Naive thymus-derived CD4-positive, alpha-beta T cell (primary cell): ENCODE data around the gene ERGIC3. TPM values are rescaled to one million over a fixed set of nuclear protein-coding genes. Genes with fewer than 3 reads are reported as not detected.
"Not testable (repeated sequence)": the region's sequence is repeated elsewhere in the genome, so short reads cannot be mapped to it uniquely, and the experiment has no call there.

Experiments
- ATAC-seq: fragments of 150-1000 bp; cut with Tn5 transposase; 2 replicates; pipeline ENCODE4 v1.10.0; 2021; ENCODE audit warnings: mild to moderate bottlenecking, moderate library complexity
- CTCF ChIA-PET: fragments of 350-600 bp; sonication (Branson Sonifier 250); formaldehyde crosslinking; loops from one replicate; lab custom pipeline; 2021; ENCODE audit warnings: antibody characterized with exemption; lab: Charles Lee
- POLR2A ChIA-PET: fragments of 350-600 bp; sonication (Branson Sonifier 250); formaldehyde crosslinking; loops from one replicate; lab custom pipeline; 2021; ENCODE audit warnings: antibody characterized with exemption, inconsistent platforms; lab: Charles Lee
- DNase-seq, 9 donors: peaks; one replicate each; pipeline versions ENCODE4 v3.0.0 to v3.0.0-alpha.2; 2020 to 2022; ENCODE audit warnings: mixed read lengths in 1 of 9
- H3K27ac ChIP-seq: one replicate; pipeline ENCODE4 v1.7.0; 2013; ENCODE audit warnings: mild to moderate bottlenecking, low read depth, low read length, moderate library complexity
- H3K27me3 ChIP-seq, 2 donors: one replicate each; pipeline ENCODE4 v1.7.0; 2013; ENCODE audit warnings: low read length in 2 of 2, mild to moderate bottlenecking in 2 of 2, moderate library complexity in 2 of 2; ENCODE audit not compliant: control insufficient read depth in 2 of 2, insufficient read depth in 2 of 2
- H3K36me3 ChIP-seq, 3 experiments: 1 replicate in 2 of 3; 2 replicates in 1 of 3; pipeline ENCODE4 v1.7.0; 2013; ENCODE audit warnings: low read length in 3 of 3, mild to moderate bottlenecking in 3 of 3, moderate library complexity in 1 of 3; ENCODE audit not compliant: insufficient read depth in 3 of 3, control insufficient read depth in 2 of 3
- H3K4me1 ChIP-seq, 2 donors: one replicate each; pipeline ENCODE4 v1.7.0; 2013; ENCODE audit warnings: low read length in 2 of 2, mild to moderate bottlenecking in 2 of 2, moderate library complexity in 1 of 2; ENCODE audit not compliant: control insufficient read depth in 2 of 2, insufficient read depth in 2 of 2
- H3K4me3 ChIP-seq: 2 replicates; pipeline ENCODE4 v1.7.0; 2013; ENCODE audit warnings: mild to moderate bottlenecking, low read length
- H3K9me3 ChIP-seq, 3 experiments: 1 replicate in 2 of 3; 2 replicates in 1 of 3; pipeline ENCODE4 v1.7.0; 2013; ENCODE audit warnings: low read length in 3 of 3; ENCODE audit not compliant: control insufficient read depth in 2 of 3
- H3K27ac Mint-ChIP-seq, 9 donors: one replicate each; pipeline ENCODE4 v1.8.0; 2020 to 2022; ENCODE audit warnings: mixed read lengths in 9 of 9, mild to moderate bottlenecking in 8 of 9, moderate library complexity in 5 of 9, inconsistent platforms in 2 of 9
- H3K27me3 Mint-ChIP-seq, 5 donors: one replicate each; pipeline ENCODE4 v1.8.0; 2021 to 2022; ENCODE audit warnings: mixed read lengths in 5 of 5, mild to moderate bottlenecking in 1 of 5
- H3K36me3 Mint-ChIP-seq, 5 donors: one replicate each; pipeline ENCODE4 v1.8.0; 2020 to 2022; ENCODE audit warnings: mixed read lengths in 5 of 5, mild to moderate bottlenecking in 3 of 5, inconsistent platforms in 1 of 5
- H3K4me1 Mint-ChIP-seq, 7 donors: one replicate each; pipeline ENCODE4 v1.8.0; 2020 to 2022; ENCODE audit warnings: mixed read lengths in 7 of 7, mild to moderate bottlenecking in 3 of 7, inconsistent platforms in 1 of 7
- H3K4me3 Mint-ChIP-seq, 10 donors: one replicate each; pipeline ENCODE4 v1.8.0; 2020 to 2022; ENCODE audit warnings: mild to moderate bottlenecking in 10 of 10, mixed read lengths in 10 of 10, moderate library complexity in 6 of 10, inconsistent platforms in 2 of 10
- H3K9me3 Mint-ChIP-seq, 11 donors: one replicate each; pipeline ENCODE4 v1.8.0; 2020 to 2022; ENCODE audit warnings: mixed read lengths in 11 of 11, mild to moderate bottlenecking in 4 of 11, inconsistent platforms in 1 of 11, moderate library complexity in 1 of 11
- intact Hi-C, 2 donors: fragments of 100-400 bp; cut with micrococcal nuclease; formaldehyde crosslinking; loops; one replicate each; pipeline ENCODE4 v1.15.1; 2023
- polyA plus RNA-seq, 2 donors: library from polyadenylated mRNA; unstranded; fragments of 300-500 nt; fragmentation: Illumina TruSeq; gene quantifications; one replicate each; pipeline ENCODE4 v1.2.3, GENCODE V29; 2021
- total RNA-seq, 6 experiments: library from RNA in 5 of 6; stranded (reverse) in 5 of 6; gene quantifications; 1 replicate in 5 of 6; 2 replicates in 1 of 6; pipeline ENCODE4 v1.2.3 and lab custom pipeline; 2021 to 2026

The ERGIC3 gene
- total and polyA plus RNA-seq, 7 experiments from 2014 or later = 135 to 158 (median 148) TPM

- H3K27me3 Mint-ChIP-seq = no peaks in the 10 kb centered on the region
- Histone ChIP-seq H3K4me3 (no peak overlapping the region), H3K9me3 (no peaks in the 10 kb centered on the region), H3K27me3 (no peaks in the 10 kb centered on the region), H3K36me3 (peaks cover 0 to 54% (median 11%) of the 10 kb centered on the region in 3 experiments), H3K27ac (no peak overlapping the region), H3K4me1 (no peaks in the 10 kb centered on the region)
- H3K4me1 Mint-ChIP-seq = peaks cover 0 to 1% (median 0%) of the 10 kb centered on the region in 7 donors
- H3K9me3 Mint-ChIP-seq = no peaks in the 10 kb centered on the region
- peaks cover 6 to 20% (median 7%) of the 10 kb centered on the region in 5 donors for H3K36me3 Mint-ChIP-seq
- POLR2A ChIA-PET = no interaction called here
- CTCF ChIA-PET = no interaction called here
- no peak overlapping the region for H3K4me3 Mint-ChIP-seq
- DNase-seq = no peak
- ATAC-seq = no peak
- intact Hi-C loops = no loop called here
- H3K27ac Mint-ChIP-seq = peak overlapping the region in 3 of 9 donors; percentile 19 to 67 (median 49)
Measured at GRCh38 chr20:35515949-35516645, 25.8 kb upstream of the ERGIC3 start.

DNA sequence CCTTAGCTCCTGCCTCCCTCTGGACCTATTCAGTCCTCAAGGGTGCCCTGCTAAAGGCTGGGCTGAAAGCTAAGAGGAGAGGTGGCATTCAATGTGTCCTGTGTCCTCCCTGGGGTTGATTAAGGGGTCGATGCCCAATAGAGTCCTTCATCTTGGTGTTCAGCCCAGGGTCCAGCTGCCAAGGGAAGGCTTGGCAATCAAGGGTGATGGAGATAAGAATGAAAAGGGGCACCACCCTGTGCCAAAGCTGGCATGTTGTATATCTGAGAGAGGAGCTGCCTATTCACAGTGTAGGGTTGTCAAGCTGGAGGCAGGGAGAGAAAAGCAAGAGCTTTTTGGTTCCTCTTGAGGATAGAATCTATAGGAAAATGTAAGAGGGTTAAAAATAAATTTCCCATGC is 24.8 kb upstream of the ERGIC3 start:
- H3K36me3 ChIP-seq = peaks cover 0 to 44% (median 11%) of the 10 kb centered on the region in 3 experiments
- no peaks in the 10 kb centered on the region for H3K9me3 Mint-ChIP-seq
- peaks cover 0 to 10% (median 2%) of the 10 kb centered on the region in 5 donors for H3K36me3 Mint-ChIP-seq
- no peaks in the 10 kb centered on the region for H3K4me1 ChIP-seq
- intact Hi-C loops = no loop called here
- CTCF ChIA-PET = no interaction called here
- H3K27ac ChIP-seq = no peak overlapping the region
- peak overlapping the region in 3 of 9 donors; percentile 11 to 70 (median 67) for H3K27ac Mint-ChIP-seq
- ATAC-seq (no peak), DNase-seq (no peak)
- H3K4me1 Mint-ChIP-seq = peaks cover 0 to 1% (median 0%) of the 10 kb centered on the region in 7 donors
- no peak overlapping the region for H3K4me3 ChIP-seq
- H3K4me3 Mint-ChIP-seq = no peak overlapping the region
- POLR2A ChIA-PET = no interaction called here
- H3K27me3 Mint-ChIP-seq = no peaks in the 10 kb centered on the region
- H3K9me3 ChIP-seq = no peaks in the 10 kb centered on the region
- H3K27me3 ChIP-seq = no peaks in the 10 kb centered on the region

GRCh38 chr20:35517767-35518166 is 24.1 kb upstream of the ERGIC3 start:
- H3K4me3 ChIP-seq, H3K36me3 Mint-ChIP-seq, ATAC-seq, H3K4me3 Mint-ChIP-seq, H3K9me3 Mint-ChIP-seq, H3K27me3 Mint-ChIP-seq, DNase-seq, H3K9me3 ChIP-seq, H3K27me3 ChIP-seq, H3K27ac ChIP-seq, H3K4me1 ChIP-seq, intact Hi-C loops, H3K27ac Mint-ChIP-seq, POLR2A ChIA-PET, CTCF ChIA-PET, H3K4me1 Mint-ChIP-seq: not testable (repeated sequence)
- peaks cover 0 to 38% (median 11%) of the 10 kb centered on the region in 3 experiments for H3K36me3 ChIP-seq

DNA sequence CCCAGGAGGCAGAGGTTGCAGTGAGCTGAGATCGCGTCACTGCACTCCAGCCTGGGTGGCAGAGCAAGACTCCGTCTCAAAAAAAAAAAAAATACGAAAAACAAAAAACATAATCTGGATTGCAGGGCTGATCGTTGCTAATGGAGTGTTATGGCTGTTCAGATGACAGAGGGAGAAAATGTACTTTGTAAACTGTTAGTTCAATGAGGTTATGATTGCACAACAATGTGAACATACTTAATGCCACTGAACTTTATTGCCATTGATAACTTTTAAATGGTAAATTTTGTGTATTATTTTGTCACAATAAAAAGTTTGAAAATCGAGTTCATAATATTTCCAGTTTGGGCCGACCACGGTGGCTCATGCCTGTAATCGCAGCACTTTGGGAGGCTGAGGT is 22.9 kb upstream of the ERGIC3 start:
- Histone ChIP-seq H3K4me1 (no peaks in the 10 kb centered on the region), H3K4me3 (no peak overlapping the region), H3K27ac (no peak overlapping the region), H3K27me3 (no peaks in the 10 kb centered on the region), H3K9me3 (no peaks in the 10 kb centered on the region), H3K36me3 (peaks cover 0 to 26% (median 7%) of the 10 kb centered on the region in 3 experiments)
- no peak for ATAC-seq
- Mint-ChIP-seq H3K36me3 (peaks cover 0 to 5% (median 0%) of the 10 kb centered on the region in 5 donors), H3K4me3 (no peak overlapping the region), H3K27me3 (no peaks in the 10 kb centered on the region), H3K27ac (no peak overlapping the region), H3K9me3 (no peaks in the 10 kb centered on the region), H3K4me1 (peaks cover 0 to 1% (median 0%) of the 10 kb centered on the region in 7 donors)
- no peak for DNase-seq
- POLR2A ChIA-PET = interaction anchor here (0.6 kb wide), 1 partner anchor 218 kb away, joined by 3 read pairs; no protein-coding TSS in a partner anchor
- intact Hi-C loops = no loop called here
- CTCF ChIA-PET = interaction anchor here (0.7 to 1.4 kb wide), 2 partner anchors 55 to 484 kb away, joined by 3 read pairs; no protein-coding TSS in a partner anchor

GRCh38 chr20:35523298-35523888 is 18.5 kb upstream of the ERGIC3 start:
- peaks cover 0 to 2% (median 0%) of the 10 kb centered on the region in 7 donors for H3K4me1 Mint-ChIP-seq
- DNase-seq (peak in 2 of 9 donors; percentile 10 to 23), ATAC-seq (peak; percentile 65)
- Histone ChIP-seq H3K27ac (no peak overlapping the region), H3K9me3 (no peaks in the 10 kb centered on the region), H3K36me3 (no peaks in the 10 kb centered on the region), H3K4me1 (no peaks in the 10 kb centered on the region), H3K27me3 (no peaks in the 10 kb centered on the region), H3K4me3 (no peak overlapping the region)
- H3K27ac Mint-ChIP-seq = peak overlapping the region in 1 of 9 donors; percentile 12
- no peaks in the 10 kb centered on the region for H3K36me3 Mint-ChIP-seq
- no peak overlapping the region for H3K4me3 Mint-ChIP-seq
- ChIA-PET POLR2A (interaction anchor here (0.6 kb wide), 1 partner anchor 419 kb away, joined by 5 read pairs; no protein-coding TSS in a partner anchor), CTCF (no interaction called here)
- no peaks in the 10 kb centered on the region for H3K27me3 Mint-ChIP-seq
- H3K9me3 Mint-ChIP-seq = no peaks in the 10 kb centered on the region
- intact Hi-C loops = loop anchor here (1.0 kb wide), 1 partner anchor 60 kb away; no protein-coding TSS in a partner anchor

GRCh38 chr20:35525639-35526038 is 16.2 kb upstream of the ERGIC3 start:
- POLR2A ChIA-PET = no interaction called here
- no peaks in the 10 kb centered on the region for H3K36me3 Mint-ChIP-seq
- no peak for DNase-seq
- Histone ChIP-seq H3K9me3 (no peaks in the 10 kb centered on the region), H3K27ac (no peak overlapping the region), H3K36me3 (no peaks in the 10 kb centered on the region), H3K27me3 (no peaks in the 10 kb centered on the region), H3K4me1 (no peaks in the 10 kb centered on the region), H3K4me3 (no peak overlapping the region)
- intact Hi-C loops = no loop called here
- CTCF ChIA-PET = interaction anchor here (0.5 kb wide), 1 partner anchor 350 kb away, joined by 3 read pairs; no protein-coding TSS in a partner anchor
- H3K4me3 Mint-ChIP-seq = no peak overlapping the region
- peaks cover 0 to 2% (median 0%) of the 10 kb centered on the region in 7 donors for H3K4me1 Mint-ChIP-seq
- H3K27me3 Mint-ChIP-seq = no peaks in the 10 kb centered on the region
- no peaks in the 10 kb centered on the region for H3K9me3 Mint-ChIP-seq
- ATAC-seq = no peak
- H3K27ac Mint-ChIP-seq = no peak overlapping the region
